HCT116 (cell line): ENCODE data around the gene KIFC3. TPM values are rescaled to one million over a fixed set of nuclear protein-coding genes. Genes with fewer than 3 reads are reported as not detected.

ENCODE experiments used
- ATAC-seq: fragments of 200-7000 bp; cut with Tn5 transposase; 2 replicates; pipeline ENCODE4 v1.9.1; 2020; ENCODE audit warnings: mild to moderate bottlenecking, moderate library complexity
- BruUV-seq: library from RNA; stranded (reverse); fragments of 400-500 nt; replicated peaks from 2 replicates; lab custom pipeline; 2021; lab: Mats Ljungman, UMichigan
- CTCF ChIA-PET: fragments of 300-600 bp; sonication (Branson Sonifier 250); formaldehyde crosslinking; loops from one replicate; lab custom pipeline; 2021; ENCODE audit warnings: antibody characterized with exemption; lab: Charles Lee
- POLR2A ChIA-PET: fragments of 300-600, 350-600 bp; sonication (Branson Sonifier 250); formaldehyde crosslinking; loops from one replicate; lab custom pipeline; 2021; ENCODE audit warnings: antibody characterized with exemption; lab: Charles Lee
- RAD21 ChIA-PET, 2 experiments: fragments of 300-600 bp; sonication (Branson Sonifier 250); formaldehyde crosslinking; loops; one replicate each; lab custom pipeline; 2023; ENCODE audit warnings: low total read pairs in 2 of 2; ENCODE audit not compliant: uncharacterized antibody in 2 of 2, unreplicated experiment in 2 of 2, low non-redundant PET in 1 of 2; lab: Charles Lee
- DNase-seq: peaks from one replicate; pipeline ENCODE4 v3.0.0-alpha.2; 2010; ENCODE audit warnings: low read depth, low spot score
- H2AFZ ChIP-seq: fragments of 200-600 bp; shearing (Covaris generic), sonication (generic); 2 replicates; pipeline ENCODE4 v1.6.1; 2017; ENCODE audit warnings: low read depth, mixed run types, mixed read lengths, antibody characterized with exemption, low read length; ENCODE audit not compliant: poor library complexity, severe bottlenecking
- H3K27ac ChIP-seq: 2 replicates; pipeline ENCODE4 v1.5.1; 2012; ENCODE audit warnings: low read depth, low read length
- H3K27me3 ChIP-seq: fragments of 200-600 bp; sonication (generic); 2 replicates; pipeline ENCODE4 v1.6.1; 2016; ENCODE audit warnings: mixed run types, low read length, mixed read lengths; ENCODE audit not compliant: insufficient read depth
- H3K36me3 ChIP-seq, 2 experiments: fragments of 200-500 bp in 1 of 2; fragments of 200-600 bp in 1 of 2; sonication (Bioruptor generic) in 1 of 2; sonication (generic) in 1 of 2; 2 replicates each; pipeline versions ENCODE4 v1.5.1 to v1.6.1; 2014 to 2016; ENCODE audit warnings: low read length in 2 of 2, inconsistent platforms in 1 of 2, mixed read lengths in 1 of 2, mixed run types in 1 of 2; ENCODE audit not compliant: insufficient read depth in 2 of 2, control insufficient read depth in 1 of 2
- H3K4me1 ChIP-seq, 2 experiments: fragments of 200-600 bp in 1 of 2; sonication (generic) in 1 of 2; 2 replicates each; pipeline versions ENCODE4 v1.5.1 to v1.6.1; 2012 to 2017; ENCODE audit warnings: low read length in 2 of 2, inconsistent platforms in 1 of 2, mild to moderate bottlenecking in 1 of 2, mixed read lengths in 1 of 2, mixed run types in 1 of 2, moderate library complexity in 1 of 2; ENCODE audit not compliant: insufficient read depth in 2 of 2, control insufficient read depth in 1 of 2
- H3K4me2 ChIP-seq: fragments of 200-600 bp; sonication (generic); 2 replicates; pipeline ENCODE4 v1.6.1; 2017; ENCODE audit warnings: mixed run types, low read length, mixed read lengths
- H3K4me3 ChIP-seq, 2 experiments: fragments of 200-600 bp in 1 of 2; sonication (generic) in 1 of 2; replicated peaks in 1 of 2; 2 replicates each; pipeline ENCODE4 v1.5.1; 2011 to 2016; ENCODE audit warnings: low read length in 2 of 2, control low read depth in 1 of 2, low read depth in 1 of 2, mild to moderate bottlenecking in 1 of 2, mixed read lengths in 1 of 2, mixed run types in 1 of 2
- H3K79me2 ChIP-seq: fragments of 200-600 bp; sonication (generic); 2 replicates; pipeline ENCODE4 v1.6.1; 2017; ENCODE audit warnings: mild to moderate bottlenecking, mixed run types, low read length, moderate library complexity, mixed read lengths; ENCODE audit not compliant: insufficient read depth
- H3K9ac ChIP-seq: fragments of 200-600 bp; sonication (generic); 2 replicates; pipeline ENCODE4 v1.6.1; 2016; ENCODE audit warnings: low read length, mixed read lengths
- H3K9me2 ChIP-seq: fragments of 200-600 bp; sonication (generic), shearing (Covaris generic); 2 replicates; pipeline ENCODE4 v1.6.1; 2017; ENCODE audit warnings: mixed run types, mild to moderate bottlenecking, moderate library complexity; ENCODE audit not compliant: insufficient read depth
- H3K9me3 ChIP-seq, 2 experiments: fragments of 200-500 bp in 1 of 2; fragments of 200-600 bp in 1 of 2; sonication (Bioruptor generic) in 1 of 2; sonication (generic) in 1 of 2; 2 replicates each; pipeline ENCODE4 v1.6.1; 2014 to 2017; ENCODE audit warnings: low read length in 2 of 2, mixed read lengths in 2 of 2, inconsistent platforms in 1 of 2, low read depth in 1 of 2, mild to moderate bottlenecking in 1 of 2, mixed run types in 1 of 2, moderate library complexity in 1 of 2; ENCODE audit not compliant: control insufficient read depth in 1 of 2, insufficient read depth in 1 of 2
- H4K20me1 ChIP-seq: fragments of 200-600 bp; sonication (generic), shearing (Covaris generic); 2 replicates; pipeline ENCODE4 v1.6.1; 2017; ENCODE audit warnings: mixed run types, mild to moderate bottlenecking, moderate library complexity; ENCODE audit not compliant: insufficient read depth
- CEBPB ChIP-seq: IDR thresholded peaks from 2 replicates; pipeline ENCODE4 v1.6.1; 2012; ENCODE audit warnings: low read depth
- CTCF ChIP-seq, 3 experiments: fragments of 200-600 bp in 1 of 3; sonication (generic) in 1 of 3; IDR thresholded peaks in 2 of 3; conservative IDR thresholded peaks in 1 of 3; 2 replicates each; pipeline ENCODE4 v1.5.1; 2012 to 2017; ENCODE audit warnings: low read depth in 2 of 3, low read length in 2 of 3, antibody characterized with exemption in 1 of 3, borderline replicate concordance in 1 of 3, control low read depth in 1 of 3, mild to moderate bottlenecking in 1 of 3, mixed read lengths in 1 of 3, mixed run types in 1 of 3, moderate library complexity in 1 of 3; ENCODE audit not compliant: insufficient read depth in 1 of 3
- EGR1 ChIP-seq: IDR thresholded peaks from 2 replicates; pipeline ENCODE4 v1.6.1; 2012; ENCODE audit warnings: low read depth
- ELF1 ChIP-seq: IDR thresholded peaks from 2 replicates; pipeline ENCODE4 v1.6.1; 2012; ENCODE audit warnings: low read depth, borderline replicate concordance
- EZH2 ChIP-seq: fragments of 200-600 bp; sonication (generic); IDR thresholded peaks from 2 replicates; pipeline ENCODE4 v1.6.1; 2017; ENCODE audit warnings: antibody characterized with exemption, mixed run types
- EZH2phosphoT487 ChIP-seq: fragments of 200-600 bp; IDR thresholded peaks from 2 replicates; pipeline ENCODE4 v1.6.1; 2018; ENCODE audit warnings: antibody characterized with exemption, borderline replicate concordance
- FOSL1 ChIP-seq: IDR thresholded peaks from 2 replicates; pipeline ENCODE4 v1.6.1; 2012; ENCODE audit warnings: low read depth
- MAX ChIP-seq: IDR thresholded peaks from 2 replicates; pipeline ENCODE4 v1.6.1; 2012
- POLR2A ChIP-seq: IDR thresholded peaks from 2 replicates; pipeline ENCODE4 v1.7.0; 2011; ENCODE audit warnings: borderline replicate concordance; ENCODE audit not compliant: insufficient read depth, insufficient read length; ENCODE audit errors: extremely low read depth
- RAD21 ChIP-seq: IDR thresholded peaks from 2 replicates; pipeline ENCODE4 v1.6.1; 2012; ENCODE audit warnings: low read depth, mild to moderate bottlenecking
- SIN3A ChIP-seq: IDR thresholded peaks from 2 replicates; pipeline ENCODE4 v1.6.1; 2012; ENCODE audit warnings: low read depth
- SP1 ChIP-seq: IDR thresholded peaks from 2 replicates; pipeline ENCODE4 v1.6.1; 2012; ENCODE audit warnings: low read depth
- SRF ChIP-seq: IDR thresholded peaks from 2 replicates; pipeline ENCODE4 v1.6.1; 2012; ENCODE audit warnings: low read depth
- YY1 ChIP-seq: IDR thresholded peaks from 2 replicates; pipeline ENCODE4 v1.6.1; 2011; ENCODE audit warnings: low read length, low read depth, moderate library complexity, mild to moderate bottlenecking; ENCODE audit not compliant: insufficient replicate concordance; ENCODE audit errors: extremely low read depth
- ZBTB33 ChIP-seq: IDR thresholded peaks from 2 replicates; pipeline ENCODE4 v1.6.1; 2011; ENCODE audit warnings: mild to moderate bottlenecking, low read length, moderate library complexity; ENCODE audit not compliant: insufficient replicate concordance; ENCODE audit errors: extremely low read depth
- ZFX ChIP-seq: fragments of 450-650 bp; IDR thresholded peaks from 2 replicates; pipeline ENCODE4 v1.6.1; 2017
- ZNF274 ChIP-seq: fragments of 200-500 bp; sonication (Bioruptor generic); IDR thresholded peaks from 2 replicates; pipeline ENCODE4 v1.6.1; 2014; ENCODE audit warnings: mild to moderate bottlenecking, low read depth, low read length, inconsistent platforms
- intact Hi-C: fragments of 100-400 bp; cut with micrococcal nuclease; formaldehyde crosslinking; loops from 2 replicates; pipeline ENCODE4 v1.10.0; 2022
- total RNA-seq: library from RNA; stranded (reverse); gene quantifications from one replicate; pipeline ENCODE4 v1.2.1, GENCODE V29; 2021; ENCODE audit not compliant: unreplicated experiment

KIFC3 gene
- total RNA-seq, 1 experiment from 2014 or later = 31.9 TPM

- H3K4me2 ChIP-seq = no peak overlapping the region
- no peak overlapping the region for H2AFZ ChIP-seq
- no peak overlapping the region for H3K4me3 ChIP-seq
- no peaks in the 10 kb centered on the region for H4K20me1 ChIP-seq
- no peaks in the 10 kb centered on the region for H3K79me2 ChIP-seq
- no peaks in the 10 kb centered on the region for H3K9me2 ChIP-seq
- TF ChIP-seq FOSL1 = no peak
- H3K27me3 ChIP-seq = no peaks in the 10 kb centered on the region
- no peaks in the 10 kb centered on the region for H3K9me3 ChIP-seq
- H3K4me1 ChIP-seq = no peaks in the 10 kb centered on the region
- no peak overlapping the region for H3K27ac ChIP-seq
- CTCF ChIA-PET = no interaction called here
- ATAC-seq = no peak
- no peaks in the 10 kb centered on the region for H3K36me3 ChIP-seq
- RAD21 ChIA-PET = no interaction called here
- H3K9ac ChIP-seq = no peak overlapping the region
- POLR2A ChIA-PET = no interaction called here
- no TSS peak for BruUV-seq
- intact Hi-C loops = no loop called here
- DNase-seq = no peak
These were observed 54.3 kb downstream of the KIFC3 start for GRCh38 chr16:57747996-57748395.

- no peak overlapping the region for H3K27ac ChIP-seq
- POLR2A ChIA-PET = no interaction called here
- H3K79me2 ChIP-seq = no peaks in the 10 kb centered on the region
- H3K27me3 ChIP-seq = no peaks in the 10 kb centered on the region
- no peak overlapping the region for H3K9ac ChIP-seq
- ATAC-seq (no peak), DNase-seq (no peak)
- BruUV-seq = no TSS peak
- H3K4me1 ChIP-seq = no peaks in the 10 kb centered on the region
- intact Hi-C loops = no loop called here
- TF ChIP-seq YY1 = no peak
- TF ChIP-seq CTCF (IDR thresholded peaks at IDR 0.05 in 2 of 3, conservative IDR thresholded peaks at IDR 0.05 in 1 of 3; ENCODE audit: borderline replicate concordance in 1 of 3, insufficient read depth in 1 of 3, low read depth in 2 of 3, low read length in 2 of 3) = no peak
- TF ChIP-seq ZBTB33 = no peak
- no peak for TF ChIP-seq RAD21
- no peak for TF ChIP-seq POLR2A
- TF ChIP-seq FOSL1 = no peak
- no peak for TF ChIP-seq SRF
- no peak for TF ChIP-seq EGR1
- no peak for TF ChIP-seq MAX
- no peak for TF ChIP-seq SIN3A
- no peak for TF ChIP-seq EZH2phosphoT487
- no peak for TF ChIP-seq ELF1
- no peak for TF ChIP-seq CEBPB
- no peak for TF ChIP-seq ZFX
- no peak for TF ChIP-seq ZNF274
- no peak for TF ChIP-seq EZH2
- no peak for TF ChIP-seq SP1
- TF ChIP-seq, all 23 proteins: peak for 0
- Histone ChIP-seq H3K9me3 (no peaks in the 10 kb centered on the region), H3K4me3 (no peak overlapping the region), H4K20me1 (no peaks in the 10 kb centered on the region), H3K9me2 (no peaks in the 10 kb centered on the region), H3K36me3 (no peaks in the 10 kb centered on the region), H2AFZ (no peak overlapping the region), H3K4me2 (no peak overlapping the region)
- RAD21 ChIA-PET = no interaction called here
- CTCF ChIA-PET = no interaction called here
These were observed 54.8 kb downstream of the KIFC3 start for GRCh38 chr16:57747496-57747895.
